HEK293 (cell line): ENCODE data around the gene PCDH9.

Source experiments
- BCL6B ChIP-seq: fragments of 450-650 bp; formaldehyde crosslinking; IDR thresholded peaks from 2 replicates; pipeline ENCODE4 v1.5.1; 2017; ENCODE audit warnings: missing biosample characterization, missing genetic modification characterization
- ZBTB26 ChIP-seq: fragments of 450-650 bp; formaldehyde crosslinking; optimal IDR thresholded peaks from 2 replicates; pipeline ENCODE3; 2016; ENCODE audit warnings: missing biosample characterization, mild to moderate bottlenecking, missing genetic modification characterization
- ZNF10 ChIP-seq: fragments of 450-650 bp; formaldehyde crosslinking; IDR thresholded peaks from 2 replicates; pipeline ENCODE4 v1.5.1; 2017; ENCODE audit warnings: missing biosample characterization, missing genetic modification characterization
- ZNF16 ChIP-seq: fragments of 450-650 bp; formaldehyde crosslinking; IDR thresholded peaks from 2 replicates; pipeline ENCODE4 v1.5.1; 2016; ENCODE audit warnings: low read depth, missing biosample characterization, missing genetic modification characterization
- ZNF626 ChIP-seq: fragments of 450-650 bp; sonication (Bioruptor Pico); formaldehyde crosslinking; IDR thresholded peaks from 2 replicates; pipeline ENCODE4 v1.5.1; 2018; ENCODE audit warnings: missing biosample characterization, missing genetic modification characterization, inconsistent platforms

GRCh38 chr13:67134417-67135129 is 95.6 kb downstream of the PCDH9 start:
- TF ChIP-seq ZNF626 (no peak), ZNF16 (tag by site-specific recombination) (no peak), ZNF10 (tag by site-specific recombination) (no peak), BCL6B (tag by site-specific recombination) (no peak), ZBTB26 (tag by site-specific recombination) (no peak)
